ENCODE results near the gene DPH5. TPM values are rescaled to one million over a fixed set of nuclear protein-coding genes. Genes with fewer than 3 reads are reported as not detected.
"Not testable (repeated sequence)": the region's sequence is repeated elsewhere in the genome, so short reads cannot be mapped to it uniquely, and the experiment has no call there.

DPH5 gene
- total RNA-seq, 2 donors from 2014 or later: 13.4 to 26.0 TPM

- Histone ChIP-seq H3K4me3 (no peak overlapping the region), H3K9me3 (no peaks in the 10 kb centered on the region), H3K36me3 (peaks cover 22% of the 10 kb centered on the region), H3K4me1 (no peaks in the 10 kb centered on the region), H3K27ac (no peak overlapping the region), H3K27me3 (no peaks in the 10 kb centered on the region)
- TF ChIP-seq, protein P1, sequence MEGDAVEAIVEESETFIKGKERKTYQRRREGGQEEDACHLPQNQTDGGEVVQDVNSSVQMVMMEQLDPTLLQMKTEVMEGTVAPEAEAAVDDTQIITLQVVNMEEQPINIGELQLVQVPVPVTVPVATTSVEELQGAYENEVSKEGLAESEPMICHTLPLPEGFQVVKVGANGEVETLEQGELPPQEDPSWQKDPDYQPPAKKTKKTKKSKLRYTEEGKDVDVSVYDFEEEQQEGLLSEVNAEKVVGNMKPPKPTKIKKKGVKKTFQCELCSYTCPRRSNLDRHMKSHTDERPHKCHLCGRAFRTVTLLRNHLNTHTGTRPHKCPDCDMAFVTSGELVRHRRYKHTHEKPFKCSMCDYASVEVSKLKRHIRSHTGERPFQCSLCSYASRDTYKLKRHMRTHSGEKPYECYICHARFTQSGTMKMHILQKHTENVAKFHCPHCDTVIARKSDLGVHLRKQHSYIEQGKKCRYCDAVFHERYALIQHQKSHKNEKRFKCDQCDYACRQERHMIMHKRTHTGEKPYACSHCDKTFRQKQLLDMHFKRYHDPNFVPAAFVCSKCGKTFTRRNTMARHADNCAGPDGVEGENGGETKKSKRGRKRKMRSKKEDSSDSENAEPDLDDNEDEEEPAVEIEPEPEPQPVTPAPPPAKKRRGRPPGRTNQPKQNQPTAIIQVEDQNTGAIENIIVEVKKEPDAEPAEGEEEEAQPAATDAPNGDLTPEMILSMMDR (IDR thresholded peaks at IDR 0.05): no peak
- DNase-seq (ENCODE audit: low spot score): no peak
Measured at GRCh38 chr1:100968621-100969020, 57.0 kb downstream of the DPH5 start.

DNA sequence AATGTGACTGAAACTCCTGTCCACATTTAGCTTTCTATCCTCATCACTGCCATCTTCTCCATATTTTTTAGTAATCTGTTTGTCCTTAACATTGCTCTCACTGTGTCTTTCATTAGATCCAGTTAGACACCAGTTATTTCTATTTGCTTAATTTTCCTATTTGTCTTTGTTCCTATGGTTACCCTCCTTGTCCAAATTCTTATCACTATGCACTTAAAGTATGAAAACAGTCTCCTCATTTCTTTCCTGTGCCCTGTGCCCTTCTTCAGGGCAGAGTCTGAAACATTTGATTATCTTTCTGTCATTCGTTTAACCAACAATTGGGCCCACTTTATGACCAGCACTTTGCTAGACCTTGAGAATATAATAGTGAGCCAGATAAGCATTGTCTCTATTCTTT, 65.5 kb downstream of the DPH5 start:
- DNase-seq (ENCODE audit: low spot score): no peak

DNA sequence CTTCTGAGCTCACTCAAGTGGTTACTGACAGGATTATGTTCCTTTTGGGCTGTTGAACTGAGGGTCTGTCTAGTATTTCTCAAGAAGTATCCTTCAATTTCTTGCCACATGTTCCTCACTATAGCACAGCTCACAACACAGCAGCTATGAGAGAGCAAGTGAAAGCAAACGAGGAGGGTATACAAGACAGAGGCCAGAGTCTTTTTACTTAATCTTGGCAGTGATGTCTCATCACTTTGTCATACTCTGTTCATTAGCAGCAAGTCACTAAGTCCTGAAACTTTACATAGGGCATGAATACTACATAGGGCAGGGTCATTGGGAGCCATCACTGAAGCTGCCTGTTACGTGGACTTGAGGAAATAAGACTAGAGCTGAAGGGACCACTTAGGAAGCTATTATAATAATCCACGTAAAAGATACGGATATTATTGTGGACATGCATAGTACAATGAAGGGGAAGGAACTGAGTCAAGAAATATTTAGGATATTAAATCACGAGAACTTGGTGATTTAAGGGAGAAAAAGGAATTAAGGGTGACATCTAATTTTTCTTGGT, 66.0 kb downstream of the DPH5 start:
- Histone ChIP-seq H3K9me3 (no peaks in the 10 kb centered on the region), H3K4me1 (no peaks in the 10 kb centered on the region), H3K36me3 (no peaks in the 10 kb centered on the region), H3K27ac (no peak overlapping the region), H3K27me3 (no peaks in the 10 kb centered on the region), H3K4me3 (no peak overlapping the region)
- no peak for DNase-seq (ENCODE audit: low spot score)
- TF ChIP-seq, protein P1 (IDR thresholded peaks at IDR 0.05): no peak

More for the DNA sequence above, 65.5 kb downstream of the DPH5 start:
- TF ChIP-seq, protein P1 (IDR thresholded peaks at IDR 0.05): no peak
- H3K4me3 ChIP-seq: no peak overlapping the region
- H3K36me3 ChIP-seq: no peaks in the 10 kb centered on the region
- H3K9me3 ChIP-seq: no peaks in the 10 kb centered on the region
- H3K27me3 ChIP-seq: no peaks in the 10 kb centered on the region
- no peak overlapping the region for H3K27ac ChIP-seq
- H3K4me1 ChIP-seq: no peaks in the 10 kb centered on the region

DNA sequence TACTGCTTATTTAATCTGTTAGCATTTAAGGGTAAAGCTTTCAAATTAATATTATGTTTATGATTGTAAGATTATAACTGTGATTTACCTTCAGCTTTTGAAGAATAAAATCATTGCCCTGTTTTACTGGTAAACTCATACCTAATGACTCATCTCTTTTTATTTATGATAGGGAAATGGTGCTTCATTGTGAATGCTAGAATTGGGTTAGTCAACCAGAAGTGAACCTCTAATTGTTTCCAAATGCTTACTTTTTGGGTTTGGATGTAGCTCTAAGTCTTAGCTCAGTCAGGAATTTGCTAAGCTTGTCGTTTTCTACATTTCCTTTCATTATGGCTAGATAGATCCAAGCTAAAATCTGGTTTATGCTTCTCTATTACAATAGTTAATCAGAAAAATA, 70.3 kb downstream of the DPH5 start:
- Histone ChIP-seq H3K4me1 (no peaks in the 10 kb centered on the region), H3K4me3 (no peak overlapping the region), H3K9me3 (no peaks in the 10 kb centered on the region), H3K36me3 (peaks cover 11% of the 10 kb centered on the region), H3K27ac (no peak overlapping the region), H3K27me3 (no peaks in the 10 kb centered on the region)
- TF ChIP-seq, protein P1 (IDR thresholded peaks at IDR 0.05): no peak
- DNase-seq (ENCODE audit: low spot score): no peak

- no peak for DNase-seq (ENCODE audit: low spot score)
Measured at GRCh38 chr1:100953960-100954730, 71.4 kb downstream of the DPH5 start.

DNA sequence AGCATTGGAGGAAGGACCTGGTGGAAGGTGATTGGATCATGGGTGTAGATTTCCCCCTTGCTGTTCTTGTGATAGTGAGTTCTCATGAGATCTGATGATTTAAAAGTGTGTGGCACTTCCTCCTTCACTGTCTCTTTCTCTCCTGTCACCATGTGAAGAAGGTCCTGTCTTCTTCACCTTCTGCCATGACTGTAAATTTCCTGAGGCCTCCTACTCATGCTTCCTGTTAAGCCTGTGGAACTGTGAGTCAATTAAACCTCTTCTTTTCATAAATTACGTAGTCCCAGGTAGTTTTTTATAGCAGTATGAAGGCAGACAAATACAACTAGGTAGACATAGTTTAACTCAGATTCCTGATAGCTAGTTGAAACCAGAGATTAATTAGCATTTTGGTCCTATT, 72.6 kb downstream of the DPH5 start:
- not testable (repeated sequence) for H3K27ac ChIP-seq; H3K9me3 ChIP-seq; H3K4me1 ChIP-seq; DNase-seq (ENCODE audit: low spot score); H3K27me3 ChIP-seq; H3K4me3 ChIP-seq
- peaks cover 11% of the 10 kb centered on the region for H3K36me3 ChIP-seq

More at GRCh38 chr1:100953960-100954730, 71.4 kb downstream of the DPH5 start:
- peaks cover 0 to 8% of the 10 kb centered on the region in 2 donors for H3K4me1 ChIP-seq
- no peak overlapping the region for H3K27ac ChIP-seq
- no peaks in the 10 kb centered on the region for H3K9me3 ChIP-seq
- peaks cover 11% of the 10 kb centered on the region for H3K36me3 ChIP-seq
- TF ChIP-seq, protein P1 (IDR thresholded peaks at IDR 0.05): no peak
- H3K27me3 ChIP-seq: no peaks in the 10 kb centered on the region
- H3K4me3 ChIP-seq: no peak overlapping the region

All from right atrium auricular region (tissue), 2 donors.